ENCODE results near the gene ANKRD63. TPM values are rescaled to one million over a fixed set of nuclear protein-coding genes. Genes with fewer than 3 reads are reported as not detected.

Gene ANKRD63
- total and polyA plus RNA-seq, 10 of the 15 experiments (the other 5 are each of a cell fraction or from before 2014, with no cell fraction given) = not detected

GRCh38 chr15:40263024-40263754, 19.7 kb downstream of the ANKRD63 start:
- POLR2A ChIA-PET = no interaction called here
- Histone ChIP-seq H3K9ac (ENCODE audit: control insufficient read depth, insufficient read depth, low read length) (no peak overlapping the region), H4K20me1 (ENCODE audit: control insufficient read depth, insufficient read depth) (no peaks in the 10 kb centered on the region), H3K27me3 (replicated peaks in 1 of 2; ENCODE audit: control insufficient read depth in 2 of 2, insufficient read depth in 2 of 2, low read length in 1 of 2) (no peaks in the 10 kb centered on the region), H3K9me3 (replicated peaks; ENCODE audit: control insufficient read depth, insufficient read depth, low read length) (no peaks in the 10 kb centered on the region), H3K4me2 (ENCODE audit: control insufficient read depth, insufficient read depth) (no peak overlapping the region), H3K27ac (ENCODE audit: control insufficient read depth, insufficient read depth) (no peak overlapping the region), H2AFZ (ENCODE audit: control insufficient read depth, low read depth, low read length) (no peak overlapping the region), H3K4me3 (no peak overlapping the region), H3K36me3 (ENCODE audit: control insufficient read depth in 2 of 2, insufficient read depth in 2 of 2, low read length in 1 of 2) (no peaks in the 10 kb centered on the region), H3K79me2 (ENCODE audit: control insufficient read depth, insufficient read depth, low read length) (no peaks in the 10 kb centered on the region), H3K4me1 (ENCODE audit: control insufficient read depth, insufficient read depth, low read length) (no peaks in the 10 kb centered on the region)
- intact Hi-C loops (cut with micrococcal nuclease; ENCODE audit: unreplicated experiment) (no loop called here), in situ Hi-C loops (cut with MboI) (no loop called here)
- FAIRE-seq (no peak), ATAC-seq (no peak), DNase-seq (ENCODE audit: low read depth, low spot score) (no peak)
- TF ChIP-seq POU2F2 (IDR thresholded peaks at IDR 0.05; ENCODE audit: borderline replicate concordance, low read depth, low read length) (no peak), NFYA (IDR thresholded peaks at IDR 0.05; ENCODE audit: borderline replicate concordance, low read depth, low read length) (no peak), BHLHE40 (IDR thresholded peaks at IDR 0.05; ENCODE audit: borderline replicate concordance in 1 of 2, low read depth in 2 of 2, low read length in 1 of 2) (no peak), STAT1 (conservative IDR thresholded peaks at IDR 0.05) (no peak), MYB (IDR thresholded peaks at IDR 0.05; ENCODE audit: borderline replicate concordance, low read depth, low read length) (no peak), EGR1 (IDR thresholded peaks at IDR 0.05; ENCODE audit: borderline replicate concordance in 1 of 2, low read depth in 2 of 2, low read length in 2 of 2) (no peak), RB1 (IDR thresholded peaks at IDR 0.05; ENCODE audit: borderline replicate concordance) (no peak), SMAD1 (IDR thresholded peaks at IDR 0.05; ENCODE audit: low read depth, partially characterized antibody) (no peak), CBFB (IDR thresholded peaks at IDR 0.05; ENCODE audit: low read depth) (no peak), ZNF592 (IDR thresholded peaks at IDR 0.05) (no peak), JUNB (IDR thresholded peaks at IDR 0.05) (no peak), NR2C1 (IDR thresholded peaks at IDR 0.05) (no peak), ZSCAN29 (IDR thresholded peaks at IDR 0.05) (no peak)
- BruUV-seq (replicated peaks) = no TSS peak
- SMC1A ChIA-PET (ENCODE audit: uncharacterized antibody, unreplicated experiment) = interaction anchor here (1.0 to 1.4 kb wide), 2 partner anchors 11 to 216 kb away, joined by 3 to 5 read pairs; no protein-coding TSS in a partner anchor
- CTCF ChIA-PET = interaction anchor here (0.6 to 3.3 kb wide), 6 partner anchors 11 to 233 kb away, joined by 3 to 27 read pairs (median 6); no protein-coding TSS in a partner anchor
- RAD21 ChIA-PET (ENCODE audit: unreplicated experiment) = interaction anchor here (1.1 kb wide), 2 partner anchors 11 to 46 kb away, joined by 3 to 4 read pairs; no protein-coding TSS in a partner anchor
- WGBS (ENCODE audit: insufficient coverage, insufficient replicate concordance, low lambda C conversion rate, missing lambda C conversion rate) = 41% methylated on average over 12 of the region's 12 CpGs

Data from GM12878 (cell line).